HFF-Myc (cell line): ENCODE data around the gene GRIP1.

Experiments
- DNase-seq: peaks from one replicate; pipeline ENCODE4 v3.0.0-alpha.2; 2011; ENCODE audit warnings: low read depth; ENCODE audit errors: extremely low read depth
- H3K4me3 ChIP-seq: replicated peaks from 2 replicates; pipeline ENCODE4 v1.5.1; 2011; ENCODE audit warnings: low read depth, mild to moderate bottlenecking, control low read depth, low read length
- TF ChIP-seq, protein P1 (sequence below): IDR thresholded peaks from 2 replicates; pipeline ENCODE4 v1.5.1; 2012; ENCODE audit warnings: mild to moderate bottlenecking, low read depth, low read length, control low read depth; ENCODE audit errors: missing control alignments

Gene GRIP1

DNA sequence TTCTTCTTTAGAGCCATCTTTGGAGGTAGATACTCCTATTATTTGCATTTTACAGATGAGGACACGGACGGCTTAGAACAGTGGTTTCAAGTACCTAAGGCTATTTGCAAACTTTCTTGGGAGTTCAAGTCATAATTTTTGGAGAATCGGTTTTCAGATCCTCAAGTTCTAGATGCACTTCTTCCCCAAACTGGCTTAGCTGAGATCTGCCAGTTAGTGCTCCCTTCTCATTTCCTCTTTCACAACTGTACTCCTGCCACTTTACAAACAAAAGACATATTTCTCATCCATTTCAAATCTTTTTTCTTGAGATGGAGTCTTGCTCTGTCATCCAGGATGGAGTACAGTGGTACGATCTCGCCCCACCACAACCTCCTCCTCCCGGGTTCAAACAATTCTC, 299.3 kb downstream of the GRIP1 start:
- H3K4me3 ChIP-seq, result no peak overlapping the region
- TF ChIP-seq, protein P1, sequence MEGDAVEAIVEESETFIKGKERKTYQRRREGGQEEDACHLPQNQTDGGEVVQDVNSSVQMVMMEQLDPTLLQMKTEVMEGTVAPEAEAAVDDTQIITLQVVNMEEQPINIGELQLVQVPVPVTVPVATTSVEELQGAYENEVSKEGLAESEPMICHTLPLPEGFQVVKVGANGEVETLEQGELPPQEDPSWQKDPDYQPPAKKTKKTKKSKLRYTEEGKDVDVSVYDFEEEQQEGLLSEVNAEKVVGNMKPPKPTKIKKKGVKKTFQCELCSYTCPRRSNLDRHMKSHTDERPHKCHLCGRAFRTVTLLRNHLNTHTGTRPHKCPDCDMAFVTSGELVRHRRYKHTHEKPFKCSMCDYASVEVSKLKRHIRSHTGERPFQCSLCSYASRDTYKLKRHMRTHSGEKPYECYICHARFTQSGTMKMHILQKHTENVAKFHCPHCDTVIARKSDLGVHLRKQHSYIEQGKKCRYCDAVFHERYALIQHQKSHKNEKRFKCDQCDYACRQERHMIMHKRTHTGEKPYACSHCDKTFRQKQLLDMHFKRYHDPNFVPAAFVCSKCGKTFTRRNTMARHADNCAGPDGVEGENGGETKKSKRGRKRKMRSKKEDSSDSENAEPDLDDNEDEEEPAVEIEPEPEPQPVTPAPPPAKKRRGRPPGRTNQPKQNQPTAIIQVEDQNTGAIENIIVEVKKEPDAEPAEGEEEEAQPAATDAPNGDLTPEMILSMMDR, result no peak
- DNase-seq, result no peak

DNA sequence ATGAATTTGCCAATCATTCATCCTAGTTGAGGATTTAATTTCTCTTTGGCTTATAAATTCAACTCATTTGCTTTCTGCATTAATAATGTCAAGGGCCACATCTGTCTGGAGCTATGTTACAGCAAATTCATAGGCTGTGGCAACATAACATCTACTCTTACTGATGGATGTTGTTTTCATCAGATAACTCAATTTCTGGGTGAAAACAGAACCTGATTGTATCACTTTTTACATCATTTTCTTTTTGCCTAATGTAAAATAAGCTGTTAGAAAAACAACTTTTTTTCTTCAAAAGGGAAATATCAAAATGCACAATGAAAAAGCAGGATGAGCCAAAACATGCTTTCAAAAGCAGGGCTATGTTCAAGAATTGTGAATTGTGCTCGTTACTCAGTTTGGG, 303.3 kb downstream of the GRIP1 start:
- TF ChIP-seq, protein P1, result no peak
- DNase-seq, result no peak
- H3K4me3 ChIP-seq, result no peak overlapping the region

DNA sequence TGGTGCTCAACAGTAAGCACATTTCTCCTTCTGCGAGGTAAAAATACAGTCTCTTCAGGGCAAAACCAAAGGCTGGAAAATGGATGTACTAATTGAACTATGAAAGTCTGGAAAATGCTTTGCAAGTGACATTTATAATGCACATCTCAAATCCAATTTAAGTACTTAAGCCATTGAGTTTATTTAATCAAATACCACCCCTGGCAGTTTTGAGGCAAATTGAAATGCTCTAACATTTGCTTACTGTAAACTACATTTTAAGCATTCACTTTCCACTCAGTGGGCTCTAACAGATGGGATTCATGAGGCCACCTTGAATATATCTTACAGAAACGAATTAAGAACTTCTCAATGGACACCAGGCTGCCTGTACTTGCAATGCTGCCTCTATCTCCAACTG, 306.9 kb downstream of the GRIP1 start:
- no peak overlapping the region for H3K4me3 ChIP-seq
- TF ChIP-seq, protein P1, result no peak
- no peak for DNase-seq

DNA sequence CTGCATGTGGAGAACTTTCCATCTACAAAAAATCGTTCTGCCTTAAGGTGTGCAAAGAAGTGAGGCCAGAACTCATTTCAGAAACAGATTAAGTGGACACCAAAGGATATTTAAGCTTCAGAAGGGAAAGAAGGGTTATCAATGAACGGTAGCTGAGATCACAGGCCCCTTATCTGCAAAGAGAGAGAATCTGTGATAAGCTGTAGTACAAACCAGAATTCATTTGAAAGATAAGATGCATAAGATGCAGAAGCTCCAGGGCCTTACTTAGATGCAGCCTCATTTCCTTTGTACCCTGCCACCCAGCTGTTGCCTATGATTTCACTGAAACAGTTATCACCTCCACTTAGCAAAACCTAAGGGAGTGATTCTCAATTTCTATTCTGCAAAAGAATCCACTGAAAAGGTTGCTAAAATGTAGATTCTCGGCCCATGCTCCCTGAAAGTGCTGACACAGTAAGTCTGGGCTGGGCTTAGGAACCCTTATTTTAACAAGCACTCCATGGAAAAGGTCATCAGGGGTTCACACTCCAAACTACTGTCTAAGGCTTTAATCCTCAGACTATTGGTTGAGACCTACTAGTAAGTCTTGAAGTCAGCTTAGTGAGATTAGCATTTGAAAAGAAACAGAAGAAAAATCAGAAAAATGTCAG, 311.7 kb downstream of the GRIP1 start:
- no peak for DNase-seq
- H3K4me3 ChIP-seq, result no peak overlapping the region
- TF ChIP-seq, protein P1, result no peak

DNA sequence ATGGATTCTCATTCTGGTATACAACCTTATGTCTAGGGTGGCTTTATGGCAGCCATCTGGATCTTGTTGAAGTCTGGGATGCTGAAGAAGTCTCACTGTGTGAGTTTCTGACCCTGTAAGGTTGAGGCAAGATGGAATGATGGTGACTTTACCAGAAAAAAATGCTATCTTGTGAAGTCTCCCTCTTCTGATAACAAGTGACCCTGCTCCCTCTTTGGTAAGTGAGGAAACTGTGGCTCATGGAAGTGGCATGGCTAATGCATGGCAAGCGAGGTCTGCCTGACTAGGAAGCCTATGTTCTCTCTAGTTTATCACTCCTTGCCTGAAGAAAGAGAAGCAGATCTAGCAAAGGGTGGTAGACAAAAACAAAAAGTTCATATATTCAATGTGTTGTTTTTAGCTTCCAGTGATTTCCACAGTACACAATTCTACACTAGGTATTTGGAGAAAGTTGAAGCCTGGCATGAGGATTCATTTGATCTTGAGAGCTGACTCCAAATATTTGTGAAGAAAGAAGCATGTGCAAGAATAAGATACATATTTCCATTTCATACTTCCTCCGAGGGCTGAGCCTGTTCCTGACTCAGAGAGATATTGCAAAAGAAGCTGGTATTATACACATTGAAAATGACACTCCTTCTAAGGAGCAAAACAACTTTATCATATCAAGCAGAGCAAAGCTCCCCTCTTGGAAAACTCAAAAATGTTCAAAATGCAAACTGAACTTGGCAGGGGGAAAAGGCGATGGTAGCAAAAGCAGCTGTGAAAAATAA, 313.0 kb downstream of the GRIP1 start:
- DNase-seq, result no peak

DNA sequence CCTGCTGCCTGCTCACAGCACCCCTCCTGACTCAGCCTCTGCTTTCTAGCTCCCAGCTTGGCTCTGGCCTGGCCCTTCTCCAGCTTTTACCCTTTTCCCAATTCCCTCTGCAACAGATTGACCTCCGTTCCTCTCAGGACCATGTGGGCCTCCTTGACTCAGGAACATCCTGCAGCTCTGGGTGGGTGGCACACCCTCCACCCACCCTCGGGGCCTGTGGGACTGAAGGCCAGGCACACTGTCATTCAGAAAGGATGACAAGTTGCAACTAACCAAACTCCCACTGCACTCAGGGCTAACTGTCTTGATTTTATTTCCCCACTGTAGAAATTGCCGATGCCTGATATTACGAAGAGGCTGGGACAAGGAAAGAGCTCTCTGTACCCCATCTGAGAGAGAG, 317.2 kb downstream of the GRIP1 start:
- H3K4me3 ChIP-seq, result no peak overlapping the region
- no peak for DNase-seq
- TF ChIP-seq, protein P1, result no peak

More for the DNA sequence above, 313.0 kb downstream of the GRIP1 start:
- TF ChIP-seq, protein P1, result no peak
- no peak overlapping the region for H3K4me3 ChIP-seq
